ENCODE results near the gene B3GNT5.

B3GNT5 gene

DNA sequence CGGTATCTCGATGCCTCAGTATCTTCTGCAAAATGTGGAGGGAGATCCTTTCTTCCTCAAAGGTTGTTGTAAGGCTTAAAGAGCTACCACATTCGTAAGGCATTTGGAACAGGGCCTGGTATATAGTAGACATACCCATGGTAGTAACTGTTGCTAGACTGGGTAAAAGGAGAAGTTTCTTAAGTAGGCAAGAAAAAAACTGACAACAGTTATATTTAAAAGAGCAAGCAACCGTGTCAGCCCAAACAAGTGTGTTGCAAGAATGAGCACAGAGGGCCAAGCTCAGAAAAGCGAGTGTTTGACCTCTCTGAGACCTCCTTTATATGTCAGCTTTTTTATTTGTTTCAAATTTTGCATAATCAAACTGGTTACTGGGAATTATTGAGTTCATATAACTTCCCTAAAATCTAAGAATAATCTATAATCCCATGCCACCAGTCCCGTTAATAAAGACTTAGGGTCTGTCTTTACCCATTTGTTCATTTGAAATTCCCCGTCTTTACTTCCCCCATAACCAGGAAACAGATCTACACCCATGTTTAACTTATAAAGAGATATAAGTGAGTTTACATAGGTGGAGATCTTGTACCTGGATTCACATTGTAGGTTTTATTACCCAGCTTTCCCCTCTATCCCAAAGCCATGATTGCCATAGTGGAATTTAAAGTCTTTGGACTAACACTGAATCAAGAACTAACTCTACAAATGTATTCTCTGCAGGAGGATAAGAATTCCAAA, 7.3 kb downstream of the B3GNT5 start:
- DNase-seq: peak in 1 of 42 donors; percentile 18
- intact Hi-C loops (cut with DNase I): no loop called here

DNA sequence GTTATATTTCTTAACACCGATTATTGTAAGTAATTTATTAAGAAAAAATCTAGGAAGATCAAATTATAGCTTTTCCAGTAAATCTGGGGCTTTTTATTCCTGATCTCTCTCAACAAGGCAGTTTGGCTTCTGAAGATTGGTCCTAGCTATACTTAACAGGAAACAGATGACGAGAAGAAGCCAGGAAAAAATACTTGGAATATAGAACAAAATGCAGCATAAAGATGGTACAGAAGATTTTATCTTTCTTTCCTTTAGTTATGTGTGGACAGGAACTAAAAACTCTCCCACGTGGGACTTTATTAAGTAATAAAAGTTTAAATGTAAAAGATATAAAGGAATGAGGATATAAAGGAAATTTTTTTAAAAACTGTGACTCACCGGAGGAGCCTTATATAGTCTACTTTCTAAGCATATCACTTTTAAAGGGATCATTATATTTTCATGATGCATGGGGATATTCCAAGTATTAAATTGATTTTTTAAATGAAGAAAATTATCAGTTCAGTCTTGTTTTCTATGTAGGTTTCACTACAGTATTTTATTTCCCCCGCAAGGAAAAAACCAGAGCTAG, 8.2 kb downstream of the B3GNT5 start:
- no peak for DNase-seq
- intact Hi-C loops (cut with DNase I): no loop called here

DNA sequence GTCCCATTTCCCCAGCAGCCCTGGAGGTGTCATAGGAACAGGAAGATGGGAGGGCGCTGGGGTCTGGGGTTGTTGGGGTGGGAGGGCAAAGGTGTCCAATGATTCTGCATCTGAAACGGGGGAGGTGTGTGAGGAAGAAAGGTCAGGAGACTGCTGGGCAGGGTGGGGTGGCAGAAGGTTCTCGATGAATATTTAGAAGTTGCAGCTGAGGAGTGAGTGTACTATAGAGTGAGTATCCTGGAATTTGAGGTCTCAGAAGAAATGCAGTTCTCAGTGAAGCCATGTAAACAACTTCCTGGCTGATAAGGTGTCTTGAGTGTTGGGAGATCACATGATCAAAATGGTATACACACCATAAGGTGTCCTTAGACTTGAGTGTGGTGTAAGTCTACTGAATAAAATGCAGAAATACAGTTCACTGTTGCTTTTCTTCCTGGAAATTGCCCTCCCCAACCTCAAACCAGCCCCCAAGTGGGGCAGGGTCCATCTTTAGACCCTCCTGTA, 9.9 kb downstream of the B3GNT5 start:
- intact Hi-C loops (cut with DNase I): no loop called here
- DNase-seq: no peak

DNA sequence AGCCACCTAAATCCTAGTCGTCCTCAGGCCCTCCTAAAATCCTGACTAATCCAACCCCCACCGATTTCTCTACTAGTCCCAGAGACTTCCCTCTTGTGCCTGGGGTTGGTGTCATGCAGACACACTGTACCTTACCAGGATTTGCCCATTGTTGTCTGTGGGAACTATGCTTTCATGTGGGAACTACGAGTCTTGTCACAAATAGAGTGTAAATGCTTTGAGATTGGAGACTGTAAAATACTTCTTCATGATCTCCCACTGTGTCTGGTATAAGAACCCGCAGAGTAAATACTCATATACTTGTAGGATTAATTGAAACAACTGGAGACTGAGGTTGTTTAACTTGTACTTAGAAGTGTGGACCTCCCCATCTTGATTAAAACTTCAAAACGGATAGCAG, 11.2 kb downstream of the B3GNT5 start:
- intact Hi-C loops (cut with DNase I): no loop called here

DNA sequence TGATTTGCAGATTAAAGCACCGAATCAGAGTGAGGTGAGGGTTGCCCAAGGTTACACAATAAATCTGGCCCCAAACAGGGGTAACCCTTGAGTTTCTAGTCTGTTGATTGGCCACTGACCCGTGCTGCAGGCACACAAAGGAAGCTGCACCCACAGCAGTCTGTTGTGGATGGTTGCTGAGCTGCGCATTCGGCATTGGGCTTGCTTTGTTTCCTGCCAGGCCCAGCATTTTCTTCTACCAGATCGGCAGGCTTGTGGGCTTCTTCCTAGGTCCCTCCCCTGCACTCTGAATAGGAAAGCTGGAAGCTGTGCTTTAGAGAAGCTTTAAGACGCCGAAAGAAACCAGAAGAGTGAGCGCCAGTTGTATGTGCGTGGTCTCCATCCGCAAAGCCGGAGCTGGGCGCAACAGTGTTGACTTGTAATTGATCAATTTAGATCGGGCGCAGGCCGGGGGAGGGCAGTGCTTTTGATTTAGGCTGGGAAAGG, 12.1 kb downstream of the B3GNT5 start:
- intact Hi-C loops (cut with DNase I): no loop called here
- peak in 29 of 42 donors; percentile 10 to 61 (median 39) for DNase-seq

More for the DNA sequence above, 11.2 kb downstream of the B3GNT5 start:
- DNase-seq: no peak

DNA sequence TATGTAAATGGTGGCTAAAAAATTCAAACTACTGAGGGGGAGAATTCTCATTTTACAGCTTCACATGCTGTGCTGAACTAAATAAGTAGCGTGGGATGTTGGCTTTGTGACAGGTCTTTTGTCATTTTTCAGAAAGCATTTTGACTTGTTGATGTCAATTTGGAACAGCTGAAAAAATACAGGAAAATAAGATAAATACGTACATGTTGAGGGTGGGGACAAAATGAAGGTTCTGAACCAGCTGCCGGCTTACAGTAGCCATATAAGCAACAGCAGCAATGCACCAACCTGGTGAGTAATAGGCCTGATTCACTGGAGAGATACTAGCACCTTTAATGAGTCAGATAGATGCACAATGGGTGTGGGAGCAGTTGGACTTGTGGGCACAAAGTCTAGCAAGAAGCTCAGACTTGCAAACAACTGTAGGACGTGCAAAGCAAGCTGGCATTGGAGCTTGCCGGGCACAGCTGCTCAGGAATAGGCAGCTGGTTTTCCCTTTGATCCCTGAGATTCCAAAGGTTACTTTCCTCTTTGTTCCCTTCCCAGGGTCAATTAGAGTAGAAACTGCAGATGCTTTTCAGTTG, 12.9 kb downstream of the B3GNT5 start:
- peak in 15 of 42 donors; percentile 15 to 68 (median 37) for DNase-seq
- intact Hi-C loops (cut with DNase I): no loop called here

DNA sequence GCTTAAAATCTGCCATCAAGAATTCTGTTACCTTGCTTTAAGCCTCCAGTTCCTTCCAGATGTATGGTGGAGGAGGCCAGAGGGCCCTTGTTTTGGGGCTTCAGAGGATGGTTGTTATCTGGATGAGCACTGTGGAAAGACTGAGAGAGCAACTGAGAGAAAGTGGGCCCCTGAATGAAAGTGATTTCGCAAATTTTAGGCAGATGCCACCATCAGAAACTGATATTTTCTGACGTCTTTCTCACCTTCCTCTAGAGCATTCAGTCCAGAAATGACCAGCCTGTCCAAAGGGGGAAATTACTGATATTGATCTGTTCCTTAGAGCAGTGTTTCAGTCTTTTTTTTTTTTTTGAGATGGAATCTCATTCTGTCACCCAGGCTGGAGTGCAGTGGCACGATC, 13.4 kb downstream of the B3GNT5 start:
- DNase-seq: no peak
- intact Hi-C loops (cut with DNase I): no loop called here

DNA sequence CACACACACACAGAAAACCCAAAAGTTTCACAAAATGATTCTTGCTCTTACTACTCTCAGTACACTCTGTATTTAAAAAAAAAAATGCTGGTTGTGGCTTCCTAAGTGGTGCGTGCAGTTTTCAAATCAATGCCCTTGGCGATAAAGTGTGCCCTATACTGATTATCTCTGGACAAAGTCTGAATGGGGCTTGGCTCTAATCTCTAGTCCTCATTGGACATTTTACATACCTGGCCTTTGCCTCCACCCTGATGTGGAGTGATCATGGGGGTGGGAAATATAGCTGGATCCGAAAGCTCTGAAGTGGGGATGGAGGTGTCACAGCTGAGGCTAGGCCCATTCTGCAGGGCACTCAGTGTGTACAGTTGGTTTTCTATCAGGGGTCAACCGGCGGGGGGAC, 14.1 kb downstream of the B3GNT5 start:
- intact Hi-C loops (cut with DNase I): no loop called here
- DNase-seq: no peak

DNA sequence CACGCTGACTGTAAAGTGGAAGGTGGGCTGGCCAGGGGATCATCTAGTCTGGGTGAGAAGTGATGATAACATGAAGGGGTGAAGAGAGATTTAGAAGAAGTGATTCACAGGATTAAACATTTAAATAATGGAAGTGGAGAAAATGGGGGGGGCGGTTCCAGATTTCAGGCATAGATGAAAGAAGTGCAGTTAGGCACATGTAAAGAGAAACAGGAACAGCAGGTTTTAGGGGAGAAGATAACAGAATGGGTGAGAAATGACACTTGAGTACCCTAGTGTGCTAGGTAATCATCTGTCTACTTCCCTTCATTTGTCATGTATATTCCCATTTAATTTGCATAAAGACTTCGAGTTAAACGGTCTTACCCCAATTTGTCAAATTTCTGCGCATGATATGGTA, 15.3 kb downstream of the B3GNT5 start:
- intact Hi-C loops (cut with DNase I): no loop called here

DNA sequence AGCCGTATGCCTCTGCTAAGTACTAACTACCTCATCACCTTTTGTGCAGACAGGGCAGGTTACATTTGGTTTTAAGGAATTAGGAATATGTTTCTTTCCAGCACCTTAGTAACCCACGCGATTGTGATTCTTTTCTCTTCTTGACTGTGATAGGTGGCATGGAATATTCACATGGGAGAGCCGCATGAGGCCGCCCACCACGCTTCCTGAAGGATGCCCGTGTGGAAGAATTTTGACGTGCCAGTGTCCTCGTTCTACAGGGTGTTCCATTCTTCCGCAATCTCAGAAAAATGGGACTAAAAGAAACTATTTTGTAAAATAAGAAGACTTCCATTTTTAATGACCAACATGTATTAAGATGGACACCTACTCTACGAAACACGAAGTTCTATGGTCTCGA, 16.3 kb downstream of the B3GNT5 start:
- intact Hi-C loops (cut with DNase I): no loop called here

More for the DNA sequence above, 15.3 kb downstream of the B3GNT5 start:
- no peak for DNase-seq

DNA sequence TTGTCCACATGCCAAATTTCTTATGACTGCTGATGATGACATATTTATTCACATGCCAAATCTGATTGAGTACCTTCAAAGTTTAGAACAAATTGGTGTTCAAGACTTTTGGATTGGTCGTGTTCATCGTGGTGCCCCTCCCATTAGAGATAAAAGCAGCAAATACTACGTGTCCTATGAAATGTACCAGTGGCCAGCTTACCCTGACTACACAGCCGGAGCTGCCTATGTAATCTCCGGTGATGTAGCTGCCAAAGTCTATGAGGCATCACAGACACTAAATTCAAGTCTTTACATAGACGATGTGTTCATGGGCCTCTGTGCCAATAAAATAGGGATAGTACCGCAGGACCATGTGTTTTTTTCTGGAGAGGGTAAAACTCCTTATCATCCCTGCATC, 17.3 kb downstream of the B3GNT5 start:
- no peak for DNase-seq
- intact Hi-C loops (cut with DNase I): no loop called here

More for the DNA sequence above, 16.3 kb downstream of the B3GNT5 start:
- DNase-seq: peak in 12 of 42 donors; percentile 19 to 65 (median 40)

DNA sequence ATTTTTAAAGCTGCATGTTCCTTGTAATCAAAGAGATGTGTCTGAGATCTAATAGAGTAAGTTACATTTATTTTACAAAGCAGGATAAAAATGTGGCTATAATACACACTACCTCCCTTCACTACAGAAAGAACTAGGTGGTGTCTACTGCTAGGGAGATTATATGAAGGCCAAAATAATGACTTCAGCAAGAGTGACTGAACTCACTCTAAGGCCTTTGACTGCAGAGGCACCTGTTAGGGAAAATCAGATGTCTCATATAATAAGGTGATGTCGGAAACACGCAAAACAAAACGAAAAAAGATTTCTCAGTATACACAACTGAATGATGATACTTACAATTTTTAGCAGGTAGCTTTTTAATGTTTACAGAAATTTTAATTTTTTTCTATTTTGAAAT, 19.1 kb downstream of the B3GNT5 start:
- intact Hi-C loops (cut with DNase I): no loop called here
- no peak for DNase-seq

DNA sequence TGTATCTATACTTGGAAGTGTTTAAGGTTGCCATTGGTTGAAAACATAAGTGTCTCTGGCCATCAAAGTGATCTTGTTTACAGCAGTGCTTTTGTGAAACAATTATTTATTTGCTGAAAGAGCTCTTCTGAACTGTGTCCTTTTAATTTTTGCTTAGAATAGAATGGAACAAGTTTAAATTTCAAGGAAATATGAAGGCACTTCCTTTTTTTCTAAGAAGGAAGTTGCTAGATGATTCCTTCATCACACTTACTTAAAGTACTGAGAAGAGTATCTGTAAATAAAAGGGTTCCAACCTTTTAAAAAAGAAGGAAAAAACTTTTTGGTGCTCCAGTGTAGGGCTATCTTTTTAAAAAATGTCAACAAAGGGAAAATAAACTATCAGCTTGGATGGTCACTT, 19.7 kb downstream of the B3GNT5 start:
- intact Hi-C loops (cut with DNase I): no loop called here
- DNase-seq: no peak

DNA sequence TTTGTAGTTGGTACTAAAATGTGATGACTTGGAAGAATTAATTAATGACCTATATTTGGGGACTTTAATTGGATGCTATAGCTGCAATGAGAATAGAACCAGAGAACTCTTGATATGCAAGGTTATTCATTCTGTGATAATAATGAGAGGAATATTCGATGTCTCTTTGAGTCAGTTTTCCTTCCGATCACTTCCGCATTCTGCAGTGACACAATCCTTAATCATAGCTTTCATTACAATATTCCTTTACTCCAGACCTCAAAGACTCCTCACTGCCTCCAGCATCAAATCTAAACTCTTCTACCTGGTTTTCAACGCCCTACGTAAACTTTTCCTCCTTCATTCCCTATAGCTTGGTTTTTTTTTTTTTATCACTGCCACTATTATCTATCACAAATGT, 21.6 kb downstream of the B3GNT5 start:
- intact Hi-C loops (cut with DNase I): no loop called here
- no peak for DNase-seq

DNA sequence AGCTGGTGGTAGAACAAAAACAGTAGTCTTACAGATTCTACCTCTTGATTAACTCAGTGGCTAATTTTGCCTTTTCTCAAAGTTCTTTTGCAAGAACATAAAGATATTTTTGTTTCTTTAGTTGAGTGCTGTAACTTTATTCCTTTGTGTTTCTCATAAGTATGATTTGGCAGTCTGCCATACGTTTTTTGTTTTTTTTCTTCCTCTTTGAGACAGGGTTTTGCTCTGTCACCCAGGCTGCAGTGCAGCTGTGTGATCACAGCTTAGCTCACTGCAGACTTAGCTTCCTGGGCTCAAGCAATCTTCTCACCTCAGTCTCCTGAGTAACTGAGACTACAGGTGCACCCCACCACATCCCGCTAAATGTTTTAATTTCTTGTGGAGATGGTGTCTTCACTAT, 22.4 kb downstream of the B3GNT5 start:
- DNase-seq: no peak
- intact Hi-C loops (cut with DNase I): no loop called here

DNA sequence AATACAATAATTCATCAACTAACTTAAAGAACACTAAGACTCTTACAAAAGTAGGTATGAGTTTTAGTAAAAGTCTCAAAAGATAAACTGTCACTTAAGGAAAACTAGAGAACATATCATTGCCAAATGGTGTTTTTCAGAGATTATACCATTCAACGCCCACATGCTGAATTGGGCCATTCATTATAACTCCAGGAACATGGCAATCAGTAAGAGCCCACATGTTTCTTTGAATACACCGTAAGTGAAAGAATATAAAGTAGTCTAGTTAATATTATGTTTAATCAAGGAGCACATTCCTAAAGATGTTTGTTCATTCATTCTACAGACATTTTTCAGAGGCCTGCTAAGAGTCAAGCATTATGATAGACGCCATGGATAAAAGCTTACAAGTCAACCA, 22.9 kb downstream of the B3GNT5 start:
- intact Hi-C loops (cut with DNase I): no loop called here
- peak in 1 of 42 donors; percentile 18 for DNase-seq

DNA sequence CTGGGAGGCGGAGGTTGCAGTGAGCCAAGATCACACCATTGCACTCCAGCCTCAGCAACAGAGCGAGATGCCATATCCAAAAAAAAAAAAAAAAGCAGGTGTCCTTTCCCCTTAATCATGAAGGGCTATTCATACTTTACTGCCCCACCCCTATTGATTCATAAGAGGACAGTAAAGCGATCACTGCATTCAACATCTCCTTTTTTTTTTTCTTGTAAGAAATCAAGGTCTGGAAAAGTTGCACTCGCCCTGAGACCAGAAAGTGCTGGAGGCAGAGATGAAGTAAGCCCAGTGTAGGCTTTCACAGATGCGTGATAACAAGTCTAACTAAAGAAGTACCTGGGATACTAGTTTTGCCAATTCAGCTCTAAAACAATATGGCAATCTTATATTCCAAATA, 24.2 kb downstream of the B3GNT5 start:
- no peak for DNase-seq
- intact Hi-C loops (cut with DNase I): no loop called here

DNA sequence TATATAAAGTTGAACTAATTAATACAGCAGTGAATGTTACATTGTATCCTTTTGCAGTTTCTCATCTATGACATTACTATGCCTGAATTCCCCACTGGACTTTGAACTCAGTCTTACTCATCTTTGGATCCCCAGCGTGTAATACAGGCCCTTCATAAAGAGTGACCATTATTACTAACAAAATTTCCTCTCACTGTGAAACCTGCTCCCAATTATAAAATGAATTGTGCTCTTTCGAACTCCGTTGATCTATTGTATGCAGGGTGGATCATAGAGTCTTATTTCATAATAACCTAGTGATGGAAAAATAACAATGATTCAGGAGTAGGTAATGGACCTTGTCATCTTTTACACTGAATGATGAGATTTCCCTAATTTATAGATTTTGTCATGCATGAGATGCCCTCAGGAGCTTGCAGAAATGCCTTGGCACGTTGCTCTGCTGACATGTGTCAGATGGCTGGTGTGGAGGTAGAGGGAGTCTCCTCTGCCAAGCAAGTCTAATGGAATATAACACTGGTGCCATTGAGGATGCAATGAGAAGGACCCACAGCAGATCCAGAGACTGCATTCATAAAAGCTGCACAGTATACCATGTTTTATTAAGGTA, 25.5 kb downstream of the B3GNT5 start:
- intact Hi-C loops (cut with DNase I): no loop called here
- no peak for DNase-seq

DNA sequence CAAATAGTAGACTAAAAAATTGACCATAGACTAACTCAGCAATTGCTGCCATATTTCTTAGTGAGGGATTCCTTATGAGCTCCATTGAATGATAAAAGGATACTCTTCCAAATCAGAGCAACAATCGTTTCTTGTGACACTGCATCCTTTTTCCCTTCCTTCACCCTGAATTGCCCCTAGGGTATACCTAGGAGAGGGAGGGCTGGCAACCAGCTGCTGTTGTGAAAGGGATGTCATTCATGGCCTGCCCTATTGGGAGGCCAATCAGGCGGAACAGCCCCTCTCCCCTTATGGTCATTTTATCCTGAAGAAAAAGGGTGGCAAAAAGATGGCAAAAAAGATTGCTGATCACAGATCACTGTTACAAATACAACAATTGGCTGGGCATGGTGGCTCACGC, 26.3 kb downstream of the B3GNT5 start:
- DNase-seq: no peak
- intact Hi-C loops (cut with DNase I): no loop called here

All from head of caudate nucleus (tissue), 42 donors.